Glutamatergic neuron (in vitro differentiated cells): ENCODE data around the gene LCP1. TPM values are rescaled to one million over a fixed set of nuclear protein-coding genes. Genes with fewer than 3 reads are reported as not detected.

ENCODE experiments used
- DNase-seq: peaks from one replicate; pipeline ENCODE4 v3.0.0; 2022
- H3K27ac Mint-ChIP-seq: one replicate; pipeline ENCODE4 v1.8.0; 2020; ENCODE audit warnings: mild to moderate bottlenecking, mixed read lengths, inconsistent platforms; ENCODE audit not compliant: unreplicated experiment
- H3K27me3 Mint-ChIP-seq: one replicate; pipeline ENCODE4 v1.8.0; 2020; ENCODE audit warnings: mild to moderate bottlenecking, moderate library complexity, mixed read lengths, inconsistent platforms; ENCODE audit not compliant: unreplicated experiment
- H3K36me3 Mint-ChIP-seq: one replicate; pipeline ENCODE4 v1.8.0; 2020; ENCODE audit warnings: mild to moderate bottlenecking, mixed read lengths, inconsistent platforms; ENCODE audit not compliant: unreplicated experiment
- H3K4me1 Mint-ChIP-seq: one replicate; pipeline ENCODE4 v1.8.0; 2020; ENCODE audit warnings: mild to moderate bottlenecking, low read depth, mixed read lengths, inconsistent platforms; ENCODE audit not compliant: unreplicated experiment
- H3K4me3 Mint-ChIP-seq: one replicate; pipeline ENCODE4 v1.8.0; 2020; ENCODE audit warnings: mild to moderate bottlenecking, mixed read lengths, inconsistent platforms; ENCODE audit not compliant: unreplicated experiment
- H3K9me3 Mint-ChIP-seq: one replicate; pipeline ENCODE4 v1.8.0; 2020; ENCODE audit warnings: mild to moderate bottlenecking, moderate library complexity, mixed read lengths, inconsistent platforms; ENCODE audit not compliant: unreplicated experiment
- CTCF ChIP-seq: fragments of 200-600 bp; sonication (generic); IDR thresholded peaks from one replicate; pipeline ENCODE4 v1.5.0; 2021; ENCODE audit not compliant: partially characterized antibody, unreplicated experiment
- total RNA-seq: library from RNA; stranded (reverse); fragmentation: NEBNext Ultra II Directional; extraction: Animal tissue kit (Norgen Biotek cat#: 25700); gene quantifications from one replicate; pipeline ENCODE4 v1.2.1, GENCODE V29; 2021; ENCODE audit not compliant: unreplicated experiment

LCP1 gene
- total RNA-seq, 1 donor from 2014 or later, result 0.71 TPM

- Mint-ChIP-seq H3K9me3 (no peaks in the 10 kb centered on the region), H3K27me3 (no peaks in the 10 kb centered on the region), H3K4me3 (no peak overlapping the region), H3K27ac (no peak overlapping the region), H3K36me3 (no peaks in the 10 kb centered on the region), H3K4me1 (no peaks in the 10 kb centered on the region)
- no peak for DNase-seq
- TF ChIP-seq CTCF, result no peak
Observed at GRCh38 chr13:46137627-46138317, 44.2 kb downstream of the LCP1 start.

GRCh38 chr13:46136688-46137087 is 45.3 kb downstream of the LCP1 start:
- no peak overlapping the region for H3K4me3 Mint-ChIP-seq
- no peaks in the 10 kb centered on the region for H3K9me3 Mint-ChIP-seq
- H3K27me3 Mint-ChIP-seq, result no peaks in the 10 kb centered on the region
- no peak overlapping the region for H3K27ac Mint-ChIP-seq
- H3K4me1 Mint-ChIP-seq, result no peaks in the 10 kb centered on the region
- no peaks in the 10 kb centered on the region for H3K36me3 Mint-ChIP-seq
- no peak for DNase-seq
- no peak for TF ChIP-seq CTCF

GRCh38 chr13:46134961-46135522 is 46.9 kb downstream of the LCP1 start:
- Mint-ChIP-seq H3K4me3 (no peak overlapping the region), H3K27me3 (no peaks in the 10 kb centered on the region), H3K4me1 (no peaks in the 10 kb centered on the region), H3K9me3 (no peaks in the 10 kb centered on the region), H3K36me3 (no peaks in the 10 kb centered on the region), H3K27ac (no peak overlapping the region)
- no peak for TF ChIP-seq CTCF
- no peak for DNase-seq

GRCh38 chr13:46134494-46134893 is 47.5 kb downstream of the LCP1 start:
- no peak for TF ChIP-seq CTCF
- no peaks in the 10 kb centered on the region for H3K4me1 Mint-ChIP-seq
- no peak overlapping the region for H3K27ac Mint-ChIP-seq
- no peak overlapping the region for H3K4me3 Mint-ChIP-seq
- no peaks in the 10 kb centered on the region for H3K27me3 Mint-ChIP-seq
- no peaks in the 10 kb centered on the region for H3K36me3 Mint-ChIP-seq
- no peaks in the 10 kb centered on the region for H3K9me3 Mint-ChIP-seq
- no peak for DNase-seq

- no peak for TF ChIP-seq CTCF
- H3K4me1 Mint-ChIP-seq, result no peaks in the 10 kb centered on the region
- H3K36me3 Mint-ChIP-seq, result no peaks in the 10 kb centered on the region
- H3K9me3 Mint-ChIP-seq, result no peaks in the 10 kb centered on the region
- H3K4me3 Mint-ChIP-seq, result no peak overlapping the region
- no peak for DNase-seq
- no peak overlapping the region for H3K27ac Mint-ChIP-seq
- no peaks in the 10 kb centered on the region for H3K27me3 Mint-ChIP-seq
Observed at GRCh38 chr13:46132109-46132508, 49.9 kb downstream of the LCP1 start.
